Measurements from ENCODE around the gene ZMAT5.

ZMAT5 gene

DNA sequence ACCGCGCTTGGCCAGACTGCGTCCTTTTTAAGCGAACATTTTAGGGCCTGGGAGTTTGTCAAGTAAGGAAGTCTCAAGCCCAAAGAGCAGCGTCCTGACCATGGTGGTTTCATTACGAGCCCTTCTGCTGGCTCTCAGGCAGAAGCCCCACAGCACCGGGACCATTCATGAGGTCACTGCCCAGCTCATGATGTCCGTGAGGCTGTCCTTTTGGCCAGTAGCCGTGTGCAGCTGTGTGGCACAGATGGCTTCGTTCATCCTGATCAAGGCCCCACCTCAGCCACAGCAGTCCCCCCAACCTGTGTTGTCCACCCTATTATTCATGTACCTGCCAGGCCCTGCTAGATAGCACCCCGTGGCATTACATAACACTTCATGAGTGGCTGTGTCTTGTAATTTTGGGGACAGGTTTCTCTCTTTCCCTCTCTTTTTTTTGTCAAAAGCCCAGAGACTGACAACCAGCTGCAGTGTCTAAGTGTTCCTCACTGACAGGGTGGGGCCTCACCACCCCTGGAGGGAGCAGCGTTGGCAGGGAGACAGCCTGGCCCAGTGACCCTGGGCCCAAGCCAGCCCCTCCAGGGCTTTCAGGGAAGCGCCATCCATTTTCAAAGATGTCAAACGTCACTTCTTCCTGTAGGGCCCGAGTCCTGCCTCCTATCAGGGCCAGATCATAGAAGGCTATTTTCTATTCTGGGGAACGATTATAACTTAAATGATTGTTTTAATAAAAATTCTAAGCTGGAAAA lies 68.8 kb downstream of the ZMAT5 start:
- no peak overlapping the region for H3K4me3 ChIP-seq (ENCODE audit: low read length)
- DNase-seq (ENCODE audit: low read depth): no peak
- TF ChIP-seq, protein P1, sequence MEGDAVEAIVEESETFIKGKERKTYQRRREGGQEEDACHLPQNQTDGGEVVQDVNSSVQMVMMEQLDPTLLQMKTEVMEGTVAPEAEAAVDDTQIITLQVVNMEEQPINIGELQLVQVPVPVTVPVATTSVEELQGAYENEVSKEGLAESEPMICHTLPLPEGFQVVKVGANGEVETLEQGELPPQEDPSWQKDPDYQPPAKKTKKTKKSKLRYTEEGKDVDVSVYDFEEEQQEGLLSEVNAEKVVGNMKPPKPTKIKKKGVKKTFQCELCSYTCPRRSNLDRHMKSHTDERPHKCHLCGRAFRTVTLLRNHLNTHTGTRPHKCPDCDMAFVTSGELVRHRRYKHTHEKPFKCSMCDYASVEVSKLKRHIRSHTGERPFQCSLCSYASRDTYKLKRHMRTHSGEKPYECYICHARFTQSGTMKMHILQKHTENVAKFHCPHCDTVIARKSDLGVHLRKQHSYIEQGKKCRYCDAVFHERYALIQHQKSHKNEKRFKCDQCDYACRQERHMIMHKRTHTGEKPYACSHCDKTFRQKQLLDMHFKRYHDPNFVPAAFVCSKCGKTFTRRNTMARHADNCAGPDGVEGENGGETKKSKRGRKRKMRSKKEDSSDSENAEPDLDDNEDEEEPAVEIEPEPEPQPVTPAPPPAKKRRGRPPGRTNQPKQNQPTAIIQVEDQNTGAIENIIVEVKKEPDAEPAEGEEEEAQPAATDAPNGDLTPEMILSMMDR (conservative IDR thresholded peaks at IDR 0.05; ENCODE audit: low read length): no peak

DNA sequence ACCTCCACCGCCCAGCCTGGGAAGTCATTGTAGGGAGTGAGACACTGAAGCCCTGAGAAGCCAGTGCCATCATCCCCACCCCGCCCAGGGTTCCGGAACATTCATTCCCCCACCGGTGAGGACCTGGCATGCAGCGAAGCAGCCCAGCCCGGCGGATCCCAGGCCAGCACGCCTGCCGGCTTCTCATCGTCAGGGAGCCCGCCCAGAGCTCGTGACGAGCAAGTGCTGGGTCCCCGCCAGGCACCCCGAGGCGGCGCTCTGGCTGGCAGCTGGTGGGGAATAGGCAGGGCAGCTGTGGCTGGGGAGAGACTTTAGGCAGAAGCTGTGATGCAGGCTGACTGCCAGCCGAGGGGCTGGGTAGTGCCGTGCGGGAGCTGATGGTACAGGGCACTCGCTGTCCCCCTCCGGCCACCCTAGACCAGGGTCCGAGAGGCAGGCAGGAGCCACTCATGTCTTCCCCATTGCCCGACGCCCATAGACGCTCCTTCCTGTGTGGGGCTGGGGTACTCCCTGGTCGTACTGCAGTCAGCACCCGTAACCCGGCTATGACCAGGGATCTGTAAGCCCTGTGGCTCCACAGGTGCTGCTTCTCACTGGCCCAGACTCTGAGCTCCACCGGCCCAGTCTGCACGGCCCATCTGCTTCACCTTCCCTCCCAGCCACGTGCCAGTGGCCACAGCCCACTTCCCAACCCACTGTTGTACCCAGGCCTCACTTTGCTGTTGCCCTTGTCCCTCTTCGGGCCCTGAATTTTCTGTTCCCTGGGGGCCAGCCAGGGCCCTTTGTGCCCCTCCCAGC lies 71.5 kb downstream of the ZMAT5 start:
- no peak for DNase-seq (ENCODE audit: low read depth)
- H3K4me3 ChIP-seq (ENCODE audit: low read length): no peak overlapping the region
- TF ChIP-seq, protein P1 (conservative IDR thresholded peaks at IDR 0.05; ENCODE audit: low read length): no peak

DNA sequence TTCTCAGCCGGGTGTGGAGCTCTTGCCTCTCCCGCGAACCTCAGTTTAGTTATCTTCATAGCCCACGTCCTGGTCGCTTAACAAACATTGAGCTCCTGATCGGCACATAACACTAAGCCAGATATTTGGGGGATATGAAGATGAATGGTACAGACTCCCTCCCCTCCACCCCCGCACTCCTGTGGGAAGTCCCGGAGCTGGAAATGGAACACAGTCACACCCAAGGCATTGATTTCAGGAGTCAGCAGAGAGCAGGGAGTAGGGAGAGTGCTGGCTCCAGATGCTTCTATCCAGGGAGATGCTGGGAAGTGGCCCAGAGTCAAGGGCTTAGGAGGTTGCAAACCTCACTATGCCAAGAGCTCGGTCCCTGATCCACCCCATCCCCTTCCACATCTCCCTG lies 73.1 kb downstream of the ZMAT5 start:
- TF ChIP-seq, protein P1 (conservative IDR thresholded peaks at IDR 0.05; ENCODE audit: low read length): no peak
- no peak for DNase-seq (ENCODE audit: low read depth)

GRCh38 chr22:29693161-29693560 lies 73.6 kb downstream of the ZMAT5 start:
- no peak for DNase-seq (ENCODE audit: low read depth)

More for the DNA sequence above, 73.1 kb downstream of the ZMAT5 start:
- no peak overlapping the region for H3K4me3 ChIP-seq (ENCODE audit: low read length)

DNA sequence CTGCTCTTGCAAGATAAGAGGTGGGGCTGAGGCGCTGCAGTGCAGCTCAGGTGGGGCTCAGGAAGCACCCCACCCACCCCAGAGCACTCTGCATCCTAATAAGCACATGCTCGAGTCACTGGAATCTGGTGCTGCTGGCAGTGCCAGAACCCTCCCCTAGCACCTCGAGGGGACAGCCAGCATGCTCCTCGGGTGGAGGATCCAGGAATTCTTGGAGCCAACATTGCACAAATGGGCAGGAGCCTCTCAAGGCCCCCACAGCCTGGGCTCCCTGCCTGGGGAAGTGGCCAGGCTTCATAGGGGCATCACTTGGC lies 74.5 kb downstream of the ZMAT5 start:
- no peak overlapping the region for H3K4me3 ChIP-seq (ENCODE audit: low read length)
- DNase-seq (ENCODE audit: low read depth): no peak
- TF ChIP-seq, protein P1 (conservative IDR thresholded peaks at IDR 0.05; ENCODE audit: low read length): no peak

More at GRCh38 chr22:29693161-29693560, 73.6 kb downstream of the ZMAT5 start:
- TF ChIP-seq, protein P1 (conservative IDR thresholded peaks at IDR 0.05; ENCODE audit: low read length): no peak
- H3K4me3 ChIP-seq (ENCODE audit: low read length): no peak overlapping the region

DNA sequence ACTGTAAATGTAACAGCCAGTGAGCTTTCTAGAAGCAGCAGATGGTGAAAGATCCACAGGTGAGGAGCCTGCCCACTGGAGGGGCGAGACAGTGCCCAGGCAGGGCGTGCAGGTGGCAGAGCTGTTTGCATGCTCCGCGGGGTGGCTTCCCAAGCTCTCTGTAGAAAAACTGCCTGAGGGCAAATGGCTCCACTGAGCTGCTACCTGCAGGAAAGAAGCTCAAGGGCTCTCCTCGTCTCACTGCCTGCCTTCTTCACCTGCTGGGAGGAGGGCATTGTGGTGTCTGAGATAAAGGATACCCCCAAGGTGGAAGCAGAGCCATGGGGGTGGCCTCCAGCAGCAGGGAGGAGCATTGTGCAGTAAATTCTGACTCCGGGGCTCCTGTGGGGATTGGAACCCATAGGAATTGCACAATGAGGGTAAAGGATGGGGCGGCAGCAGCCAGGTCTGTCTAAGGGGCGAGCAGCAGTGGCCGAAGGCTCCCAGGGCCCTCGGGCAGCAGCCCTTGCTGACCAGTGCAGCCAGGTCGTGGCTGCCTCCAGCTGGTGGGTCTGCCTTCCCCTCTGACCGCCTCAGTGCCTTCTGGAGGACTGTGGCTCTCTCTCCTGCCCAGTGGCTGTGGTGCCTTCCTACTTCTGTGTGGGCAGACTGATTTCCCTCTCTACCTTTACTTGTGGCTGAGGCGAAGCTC lies 75.0 kb downstream of the ZMAT5 start:
- H3K4me3 ChIP-seq (ENCODE audit: low read length): no peak overlapping the region
- TF ChIP-seq, protein P1 (conservative IDR thresholded peaks at IDR 0.05; ENCODE audit: low read length): no peak
- DNase-seq (ENCODE audit: low read depth): no peak
